ENCODE results near the gene ACTL6A. TPM values are rescaled to one million over a fixed set of nuclear protein-coding genes. Genes with fewer than 3 reads are reported as not detected.

ACTL6A gene
- total and polyA plus RNA-seq, 8 donors: 14.7 to 63.1 (median 43.5) TPM

- Histone ChIP-seq H3K4me1 (peaks cover 0 to 6% (median 0%) of the 10 kb centered on the region in 4 donors), H3K27me3 (no peaks in the 10 kb centered on the region), H3K4me3 (no peak overlapping the region), H3K36me3 (no peaks in the 10 kb centered on the region), H3K27ac (no peak overlapping the region), H3K9me3 (no peaks in the 10 kb centered on the region)
- intact Hi-C loops (cut with DNase I; ENCODE audit: low total_unique reads): no loop called here
- DNase-seq: no peak
- TF ChIP-seq EP300 (IDR thresholded peaks at IDR 0.05) (no peak), POLR2A (IDR thresholded peaks at IDR 0.05) (no peak), POLR2AphosphoS5 (IDR thresholded peaks at IDR 0.05) (no peak)
- TF ChIP-seq, protein P1, sequence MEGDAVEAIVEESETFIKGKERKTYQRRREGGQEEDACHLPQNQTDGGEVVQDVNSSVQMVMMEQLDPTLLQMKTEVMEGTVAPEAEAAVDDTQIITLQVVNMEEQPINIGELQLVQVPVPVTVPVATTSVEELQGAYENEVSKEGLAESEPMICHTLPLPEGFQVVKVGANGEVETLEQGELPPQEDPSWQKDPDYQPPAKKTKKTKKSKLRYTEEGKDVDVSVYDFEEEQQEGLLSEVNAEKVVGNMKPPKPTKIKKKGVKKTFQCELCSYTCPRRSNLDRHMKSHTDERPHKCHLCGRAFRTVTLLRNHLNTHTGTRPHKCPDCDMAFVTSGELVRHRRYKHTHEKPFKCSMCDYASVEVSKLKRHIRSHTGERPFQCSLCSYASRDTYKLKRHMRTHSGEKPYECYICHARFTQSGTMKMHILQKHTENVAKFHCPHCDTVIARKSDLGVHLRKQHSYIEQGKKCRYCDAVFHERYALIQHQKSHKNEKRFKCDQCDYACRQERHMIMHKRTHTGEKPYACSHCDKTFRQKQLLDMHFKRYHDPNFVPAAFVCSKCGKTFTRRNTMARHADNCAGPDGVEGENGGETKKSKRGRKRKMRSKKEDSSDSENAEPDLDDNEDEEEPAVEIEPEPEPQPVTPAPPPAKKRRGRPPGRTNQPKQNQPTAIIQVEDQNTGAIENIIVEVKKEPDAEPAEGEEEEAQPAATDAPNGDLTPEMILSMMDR (IDR thresholded peaks at IDR 0.05): no peak
- WGBS, 5 donors: 82 to 90% (median 84%) methylated on average over 2 of the region's 2 CpGs
Measured at GRCh38 chr3:179541094-179541493, 21.6 kb upstream of the ACTL6A start.

- H3K4me1 ChIP-seq: peaks cover 0 to 10% (median 0%) of the 10 kb centered on the region in 4 donors
- no peaks in the 10 kb centered on the region for H3K9me3 ChIP-seq
- H3K27ac ChIP-seq: no peak overlapping the region
- no peaks in the 10 kb centered on the region for H3K27me3 ChIP-seq
- intact Hi-C loops (cut with DNase I; ENCODE audit: low total_unique reads): no loop called here
- TF ChIP-seq POLR2A (IDR thresholded peaks at IDR 0.05) (no peak), EP300 (IDR thresholded peaks at IDR 0.05) (no peak), POLR2AphosphoS5 (IDR thresholded peaks at IDR 0.05) (no peak)
- TF ChIP-seq, protein P1 (IDR thresholded peaks at IDR 0.05): no peak
- 86 to 100% (median 98%) methylated on average over 1 of the region's 1 CpG for WGBS, 5 donors
- H3K4me3 ChIP-seq: no peak overlapping the region
- no peak for DNase-seq
- no peaks in the 10 kb centered on the region for H3K36me3 ChIP-seq
Measured at GRCh38 chr3:179541596-179541995, 21.1 kb upstream of the ACTL6A start.

DNA sequence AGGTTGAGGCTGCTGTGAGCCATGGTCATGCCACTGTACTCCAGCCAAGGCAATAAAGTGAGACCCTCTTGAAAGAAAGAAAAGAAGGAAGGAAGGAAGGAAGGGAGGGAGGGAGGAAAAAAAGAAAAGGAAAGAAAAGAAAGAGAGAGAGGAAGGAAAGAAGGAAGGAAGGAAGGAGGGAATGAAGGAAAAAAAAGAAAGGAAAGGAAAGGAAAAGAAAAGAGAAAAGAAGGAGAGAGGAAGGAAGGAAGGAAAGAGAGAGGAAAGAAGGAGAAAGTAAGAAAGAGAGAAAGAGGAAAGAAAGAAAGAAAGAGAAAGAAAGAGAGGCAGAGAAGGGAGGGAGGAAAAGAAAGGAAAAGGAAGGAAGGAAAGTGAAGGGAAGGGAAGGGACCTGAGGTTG, 20.4 kb upstream of the ACTL6A start:
- no peaks in the 10 kb centered on the region for H3K9me3 ChIP-seq
- H3K4me3 ChIP-seq: no peak overlapping the region

DNA sequence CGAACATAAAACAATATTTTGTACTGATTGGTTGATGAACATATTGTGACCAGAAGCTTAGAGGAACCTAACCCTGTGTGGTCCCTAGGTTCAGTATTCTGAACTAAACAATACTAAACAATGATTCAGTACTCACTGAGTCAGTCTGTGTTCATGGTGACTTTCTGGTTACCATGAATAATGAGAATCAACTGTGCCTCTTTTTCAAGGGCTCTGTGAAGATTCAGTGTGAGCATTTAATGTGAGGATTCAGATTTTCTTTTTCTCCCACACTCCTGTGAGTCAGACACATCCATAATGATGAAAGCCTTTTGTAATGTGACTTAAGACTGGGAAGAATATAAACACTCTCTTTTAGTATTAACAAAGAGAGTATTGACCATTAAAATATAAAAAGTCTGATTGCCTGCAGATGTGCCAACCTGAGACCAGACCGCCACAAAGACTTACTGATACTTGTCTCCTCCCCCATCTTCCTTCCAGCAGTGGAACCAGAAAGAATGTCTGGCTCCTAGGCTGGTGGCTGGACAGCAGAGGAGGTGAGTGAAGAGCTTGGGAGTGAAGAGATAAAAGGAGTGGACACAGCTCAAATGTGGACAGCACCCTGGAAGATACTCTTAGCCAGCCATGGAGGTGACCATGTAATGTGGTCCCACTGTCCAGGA, 17.6 kb upstream of the ACTL6A start:
- Histone ChIP-seq H3K4me1 (peaks cover 0 to 9% (median 0%) of the 10 kb centered on the region in 4 donors), H3K36me3 (no peaks in the 10 kb centered on the region), H3K27me3 (no peaks in the 10 kb centered on the region), H3K9me3 (no peaks in the 10 kb centered on the region), H3K4me3 (no peak overlapping the region), H3K27ac (no peak overlapping the region)
- WGBS, 5 donors: 74 to 78% (median 76%) methylated on average over 2 of the region's 2 CpGs
- no peak for TF ChIP-seq POLR2AphosphoS5 (IDR thresholded peaks at IDR 0.05)
- TF ChIP-seq POLR2A (IDR thresholded peaks at IDR 0.05): no peak
- no peak for TF ChIP-seq EP300 (IDR thresholded peaks at IDR 0.05)
- TF ChIP-seq, protein P1 (IDR thresholded peaks at IDR 0.05): no peak
- intact Hi-C loops (cut with DNase I; ENCODE audit: low total_unique reads): no loop called here
- DNase-seq: no peak

More for the DNA sequence above, 20.4 kb upstream of the ACTL6A start:
- Histone ChIP-seq H3K4me1 (peaks cover 0 to 9% (median 0%) of the 10 kb centered on the region in 4 donors), H3K27ac (no peak overlapping the region), H3K27me3 (no peaks in the 10 kb centered on the region), H3K36me3 (no peaks in the 10 kb centered on the region)
- no peak for TF ChIP-seq POLR2A (IDR thresholded peaks at IDR 0.05)
- no peak for TF ChIP-seq POLR2AphosphoS5 (IDR thresholded peaks at IDR 0.05)
- TF ChIP-seq, protein P1 (IDR thresholded peaks at IDR 0.05): no peak
- no peak for DNase-seq
- intact Hi-C loops (cut with DNase I; ENCODE audit: low total_unique reads): no loop called here
